ENCODE data around the gene CDKN1C.

Gene CDKN1C

GRCh38 chr11:2886191-2886894 lies 768 bp upstream of the CDKN1C start:
- Histone ChIP-seq H3K36me3 (replicated peaks; ENCODE audit: insufficient read depth, low read length) (no peaks in the 10 kb centered on the region), H3F3A (ENCODE audit: insufficient read depth, low read length) (0 out of 2 replicates have a peak, but pooled peaks cover 10% of the 10 kb centered on the region), H2AFZ (ENCODE audit: low read length) (no peak overlapping the region), H3K27ac (ENCODE audit: low read length) (no peak overlapping the region), H3K27me3 (replicated peaks; ENCODE audit: insufficient read depth, low read length) (peaks cover 19% of the 10 kb centered on the region), H3K9me3 (replicated peaks; ENCODE audit: insufficient read depth, low read length) (no peaks in the 10 kb centered on the region), H3K9me2 (replicated peaks; ENCODE audit: insufficient read depth, low read length) (no peaks in the 10 kb centered on the region), H3K4me1 (ENCODE audit: low read length) (no peaks in the 10 kb centered on the region), H3K4me2 (ENCODE audit: low read depth, low read length) (peak overlapping the region; percentile 37; the same call in 1 of the 2 replicates), H3K4me3 (ENCODE audit: low read length) (no peak overlapping the region), H3K79me2 (ENCODE audit: low read length) (no peaks in the 10 kb centered on the region), H3K9ac (ENCODE audit: low read length) (no peak overlapping the region), H4K20me1 (ENCODE audit: insufficient read depth, low read length) (no peaks in the 10 kb centered on the region)
- DNase-seq, result no peak
- TF ChIP-seq EZH2 (optimal IDR thresholded peaks at IDR 0.05; ENCODE audit: low read depth, low read length) (no peak), EZH2phosphoT487 (IDR thresholded peaks at IDR 0.05; ENCODE audit: low read length) (no peak), CTCF (IDR thresholded peaks at IDR 0.05; ENCODE audit: low read length) (no peak)

GRCh38 chr11:2885017-2885677 lies 428 bp downstream of the CDKN1C start:
- Histone ChIP-seq H3K27me3 (replicated peaks; ENCODE audit: insufficient read depth, low read length) (peaks cover 19% of the 10 kb centered on the region), H3K36me3 (replicated peaks; ENCODE audit: insufficient read depth, low read length) (no peaks in the 10 kb centered on the region), H3K4me3 (ENCODE audit: low read length) (peak overlapping the region; percentile 68), H3K4me2 (ENCODE audit: low read depth, low read length) (peak overlapping the region; percentile 98), H3K9ac (ENCODE audit: low read length) (peak overlapping the region; percentile 7; the same call in 1 of the 2 replicates), H2AFZ (ENCODE audit: low read length) (peak overlapping the region; percentile 59), H3F3A (ENCODE audit: insufficient read depth, low read length) (0 out of 2 replicates have a peak, but pooled peaks cover 10% of the 10 kb centered on the region), H4K20me1 (ENCODE audit: insufficient read depth, low read length) (no peaks in the 10 kb centered on the region), H3K4me1 (ENCODE audit: low read length) (no peaks in the 10 kb centered on the region), H3K79me2 (ENCODE audit: low read length) (no peaks in the 10 kb centered on the region), H3K9me3 (replicated peaks; ENCODE audit: insufficient read depth, low read length) (no peaks in the 10 kb centered on the region), H3K27ac (ENCODE audit: low read length) (no peak overlapping the region), H3K9me2 (replicated peaks; ENCODE audit: insufficient read depth, low read length) (no peaks in the 10 kb centered on the region)
- peak; percentile 71 for DNase-seq
- TF ChIP-seq EZH2phosphoT487 (IDR thresholded peaks at IDR 0.05; ENCODE audit: low read length) (no peak), CTCF (IDR thresholded peaks at IDR 0.05; ENCODE audit: low read length) (peak; percentile 41)

- H3K4me3 ChIP-seq (ENCODE audit: low read length), result peak overlapping the region; percentile 47; the same call in 1 of the 2 replicates
- peak overlapping the region; percentile 54; the same call in 1 of the 2 replicates for H3K4me2 ChIP-seq (ENCODE audit: low read depth, low read length)
- peaks cover 23% of the 10 kb centered on the region for H3K27me3 ChIP-seq (replicated peaks; ENCODE audit: insufficient read depth, low read length)
- H3K9ac ChIP-seq (ENCODE audit: low read length), result no peak overlapping the region; the same call in 1 of the 2 replicates
- H3K79me2 ChIP-seq (ENCODE audit: low read length), result no peaks in the 10 kb centered on the region
- H4K20me1 ChIP-seq (ENCODE audit: insufficient read depth, low read length), result no peaks in the 10 kb centered on the region
- H3K9me3 ChIP-seq (replicated peaks; ENCODE audit: insufficient read depth, low read length), result no peaks in the 10 kb centered on the region
- H3K36me3 ChIP-seq (replicated peaks; ENCODE audit: insufficient read depth, low read length), result no peaks in the 10 kb centered on the region
- TF ChIP-seq EZH2 (optimal IDR thresholded peaks at IDR 0.05; ENCODE audit: low read depth, low read length), result no peak
- TF ChIP-seq EZH2phosphoT487 (IDR thresholded peaks at IDR 0.05; ENCODE audit: low read length), result no peak
- TF ChIP-seq CTCF (IDR thresholded peaks at IDR 0.05; ENCODE audit: low read length), result no peak
- H3K4me1 ChIP-seq (ENCODE audit: low read length), result no peaks in the 10 kb centered on the region
- peak overlapping the region; percentile 19; the same call in 1 of the 2 replicates for H2AFZ ChIP-seq (ENCODE audit: low read length)
- H3K9me2 ChIP-seq (replicated peaks; ENCODE audit: insufficient read depth, low read length), result no peaks in the 10 kb centered on the region
- H3F3A ChIP-seq (ENCODE audit: insufficient read depth, low read length), result 0 out of 2 replicates have a peak, but pooled peaks cover 10% of the 10 kb centered on the region
- H3K27ac ChIP-seq (ENCODE audit: low read length), result no peak overlapping the region
- DNase-seq, result peak; percentile 27
Observed at GRCh38 chr11:2883979-2884815, 1.4 kb downstream of the CDKN1C start.

Measured in MM.1S (cell line).